Vagina (tissue), 2 donors: ENCODE results near the gene APP. TPM values are rescaled to one million over a fixed set of nuclear protein-coding genes. Genes with fewer than 3 reads are reported as not detected.

Source experiments
- DNase-seq, 2 donors: peaks; one replicate each; pipeline ENCODE4 v3.0.0-alpha.2; 2017; ENCODE audit errors: extremely low spot score in 2 of 2
- H3K27ac ChIP-seq: fragments of 200-600 bp; sonication (generic); one replicate; pipeline ENCODE4 v1.5.1; 2019
- H3K27me3 ChIP-seq: fragments of 200-600 bp; sonication (generic); one replicate; pipeline ENCODE4 v1.5.1; 2019
- H3K36me3 ChIP-seq, 2 donors: fragments of 200-600 bp; sonication (generic); one replicate each; pipeline ENCODE4 v1.5.1; 2017 to 2019
- H3K4me1 ChIP-seq: fragments of 200-600 bp; sonication (generic); one replicate; pipeline ENCODE4 v1.5.1; 2019
- H3K4me3 ChIP-seq, 2 donors: fragments of 200-600 bp; sonication (generic); 1 replicate in 1 of 2; 2 replicates in 1 of 2; pipeline ENCODE4 v1.5.1; 2016 to 2019
- H3K9me3 ChIP-seq: fragments of 200-600 bp; sonication (generic); one replicate; pipeline ENCODE4 v1.5.1; 2019
- CTCF ChIP-seq, 3 experiments: fragments of 450-650 bp in 2 of 3; fragments of 200-600 bp in 1 of 3; sonication (generic) in 1 of 3; IDR thresholded peaks; one replicate each; pipeline ENCODE4 v1.5.1; 2017 to 2019; ENCODE audit warnings: antibody characterized with exemption in 3 of 3, mild to moderate bottlenecking in 2 of 3, moderate library complexity in 2 of 3
- POLR2A ChIP-seq, 2 donors: fragments of 450-650 bp; IDR thresholded peaks; one replicate each; pipeline ENCODE4 v1.6.1; 2017; ENCODE audit warnings: antibody characterized with exemption in 2 of 2, mild to moderate bottlenecking in 2 of 2, moderate library complexity in 2 of 2
- POLR2AphosphoS5 ChIP-seq, 2 donors: sonication (generic); formaldehyde crosslinking; IDR thresholded peaks; one replicate each; pipeline ENCODE4 v1.9.0; 2017; ENCODE audit warnings: antibody characterized with exemption in 2 of 2, mild to moderate bottlenecking in 2 of 2, low read depth in 1 of 2; ENCODE audit not compliant: insufficient read depth in 1 of 2
- intact Hi-C: fragments of 100-400 bp; cut with DNase I; formaldehyde crosslinking; loops from one replicate; pipeline ENCODE4 v1.15.1; 2023
- small RNA-seq: library from RNA; depleted of rRNA; stranded (forward); fragments of <200 nt; gene quantifications from one replicate; pipeline ENCODE3, GENCODE V24; 2016
- total RNA-seq: library from RNA; depleted of rRNA; stranded (reverse); fragments of >200 nt; gene quantifications from one replicate; pipeline ENCODE4 v1.2.3, GENCODE V29; 2016

The APP gene
- total RNA-seq, 1 donor from 2014 or later = 315 TPM

GRCh38 chr21:25837533-25838265, 332.9 kb downstream of the APP start:
- Histone ChIP-seq H3K4me1 (no peaks in the 10 kb centered on the region), H3K4me3 (no peak overlapping the region), H3K36me3 (no peaks in the 10 kb centered on the region), H3K9me3 (no peaks in the 10 kb centered on the region), H3K27ac (no peak overlapping the region), H3K27me3 (no peaks in the 10 kb centered on the region)
- no peak for DNase-seq
- intact Hi-C loops = no loop called here
- TF ChIP-seq POLR2A (IDR thresholded peaks at IDR 0.05) = no peak
- TF ChIP-seq POLR2AphosphoS5 (IDR thresholded peaks at IDR 0.05; ENCODE audit: insufficient read depth in 1 of 2, low read depth in 1 of 2) = no peak
- TF ChIP-seq CTCF (IDR thresholded peaks at IDR 0.05) = no peak

- TF ChIP-seq POLR2AphosphoS5 (IDR thresholded peaks at IDR 0.05; ENCODE audit: insufficient read depth in 1 of 2, low read depth in 1 of 2) (no peak), POLR2A (IDR thresholded peaks at IDR 0.05) (no peak)
- intact Hi-C loops = no loop called here
- Histone ChIP-seq H3K4me1 (no peaks in the 10 kb centered on the region), H3K27me3 (no peaks in the 10 kb centered on the region), H3K4me3 (no peak overlapping the region), H3K9me3 (no peaks in the 10 kb centered on the region), H3K36me3 (no peaks in the 10 kb centered on the region), H3K27ac (no peak overlapping the region)
- DNase-seq = no peak
Measured at GRCh38 chr21:25836396-25836795, 334.2 kb downstream of the APP start.

GRCh38 chr21:25834381-25834780, 336.2 kb downstream of the APP start:
- Histone ChIP-seq H3K4me1 (no peaks in the 10 kb centered on the region), H3K27ac (no peak overlapping the region), H3K9me3 (no peaks in the 10 kb centered on the region), H3K36me3 (no peaks in the 10 kb centered on the region), H3K4me3 (no peak overlapping the region), H3K27me3 (no peaks in the 10 kb centered on the region)
- intact Hi-C loops = no loop called here
- no peak for TF ChIP-seq POLR2A (IDR thresholded peaks at IDR 0.05)
- TF ChIP-seq POLR2AphosphoS5 (IDR thresholded peaks at IDR 0.05; ENCODE audit: insufficient read depth in 1 of 2, low read depth in 1 of 2) = no peak
- no peak for TF ChIP-seq CTCF (IDR thresholded peaks at IDR 0.05)
- DNase-seq = no peak

- H3K27me3 ChIP-seq = no peaks in the 10 kb centered on the region
Measured at GRCh38 chr21:25831300-25831960, 339.1 kb downstream of the APP start.

More at GRCh38 chr21:25831300-25831960, 339.1 kb downstream of the APP start:
- no peak for DNase-seq
- H3K36me3 ChIP-seq = no peaks in the 10 kb centered on the region
- no peaks in the 10 kb centered on the region for H3K9me3 ChIP-seq
- H3K4me3 ChIP-seq = no peak overlapping the region
- no peak for TF ChIP-seq POLR2AphosphoS5 (IDR thresholded peaks at IDR 0.05; ENCODE audit: insufficient read depth in 1 of 2, low read depth in 1 of 2)
- no peak for TF ChIP-seq POLR2A (IDR thresholded peaks at IDR 0.05)
- intact Hi-C loops = no loop called here
- H3K4me1 ChIP-seq = no peaks in the 10 kb centered on the region
- no peak overlapping the region for H3K27ac ChIP-seq

Small RNAs within 50 kb of the gene (small RNA-seq; reads per million reads assigned to genes)
- not detected for gene RNU6-123P
- not detected for gene RNU6-926P
